CD4-positive, alpha-beta T cell treated with Interleukin-15 for 4 hours (primary cell): ENCODE results near the gene GALNTL6.
"Not testable (repeated sequence)": the region's sequence is repeated elsewhere in the genome, so short reads cannot be mapped to it uniquely, and the experiment has no call there.

ENCODE experiments used
- DNase-seq: peaks from one replicate; pipeline ENCODE4 v3.0.0-alpha.2; 2020; ENCODE audit warnings: low spot score

GALNTL6 gene

DNA sequence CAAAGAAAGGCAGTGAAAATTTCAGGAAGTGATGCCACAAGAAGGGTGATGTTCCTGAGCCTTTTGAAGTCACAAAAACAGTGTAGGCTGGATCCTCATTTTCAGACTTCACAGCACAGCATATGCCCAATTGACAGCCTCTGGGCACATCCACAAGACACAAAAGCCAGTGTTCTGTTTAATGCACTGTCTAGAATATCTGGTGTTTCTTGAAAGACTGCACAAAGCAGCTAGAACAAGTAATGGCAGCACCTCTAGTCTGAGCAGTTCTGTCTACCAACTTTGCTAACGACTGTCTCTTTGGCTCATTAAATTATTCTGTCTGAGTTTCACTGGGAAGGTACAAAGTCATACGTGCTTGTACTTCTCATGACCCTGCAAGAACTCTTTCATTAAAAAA, 938.3 kb downstream of the GALNTL6 start:
- DNase-seq: no peak

DNA sequence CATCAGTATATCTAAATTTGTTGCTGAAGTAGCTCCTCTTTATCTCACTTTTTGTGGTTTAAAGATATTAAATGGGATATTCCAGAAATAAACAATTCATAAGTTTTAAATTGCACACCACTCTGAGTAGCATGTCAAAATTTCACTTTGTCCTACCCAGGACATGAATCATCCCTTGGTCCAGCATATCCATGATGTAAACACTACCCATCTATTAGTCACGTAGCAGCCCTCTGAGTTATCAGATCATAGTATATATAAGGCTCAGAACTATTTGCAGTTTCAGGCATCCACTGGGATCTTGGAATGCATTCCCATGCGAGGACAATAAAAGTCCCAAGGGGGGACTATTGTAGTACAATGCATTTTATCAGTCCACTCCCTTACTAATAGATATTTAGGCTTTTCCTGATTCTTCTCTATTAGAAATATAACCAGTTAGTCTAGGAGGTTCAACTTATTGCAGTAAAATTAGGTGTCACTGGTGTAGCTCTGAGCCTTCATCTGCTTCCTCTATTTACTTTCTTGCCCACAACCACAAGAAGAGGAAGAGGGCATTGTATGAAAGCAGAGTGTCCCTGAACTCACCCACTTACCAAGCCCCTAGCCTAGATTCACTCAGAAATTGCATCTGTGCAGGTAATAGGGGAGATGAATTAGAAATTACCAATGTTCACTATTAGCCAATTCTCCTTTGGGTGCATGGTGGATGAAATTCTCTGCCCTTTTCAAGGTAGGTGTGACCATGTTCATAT, 945.6 kb downstream of the GALNTL6 start:
- no peak for DNase-seq

DNA sequence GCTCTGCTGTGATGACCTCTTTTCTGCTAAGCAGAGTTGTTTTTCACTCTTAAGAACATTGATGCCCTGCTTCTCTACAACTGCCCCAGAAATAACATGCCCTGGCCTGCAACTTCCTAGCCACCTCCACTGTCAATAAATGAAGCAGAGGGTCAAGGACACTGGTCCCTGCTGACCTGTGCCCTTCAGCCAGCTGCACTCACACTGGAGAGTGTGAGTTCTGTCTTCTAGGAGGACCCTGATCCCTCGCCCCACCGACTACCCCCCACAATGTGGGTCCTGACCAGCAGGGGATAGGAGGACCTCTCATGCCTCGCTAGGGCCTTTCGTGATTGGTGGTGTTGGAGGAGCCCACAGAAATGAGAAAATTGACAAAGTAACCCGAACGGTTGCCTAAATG, 947.3 kb downstream of the GALNTL6 start:
- DNase-seq: no peak

DNA sequence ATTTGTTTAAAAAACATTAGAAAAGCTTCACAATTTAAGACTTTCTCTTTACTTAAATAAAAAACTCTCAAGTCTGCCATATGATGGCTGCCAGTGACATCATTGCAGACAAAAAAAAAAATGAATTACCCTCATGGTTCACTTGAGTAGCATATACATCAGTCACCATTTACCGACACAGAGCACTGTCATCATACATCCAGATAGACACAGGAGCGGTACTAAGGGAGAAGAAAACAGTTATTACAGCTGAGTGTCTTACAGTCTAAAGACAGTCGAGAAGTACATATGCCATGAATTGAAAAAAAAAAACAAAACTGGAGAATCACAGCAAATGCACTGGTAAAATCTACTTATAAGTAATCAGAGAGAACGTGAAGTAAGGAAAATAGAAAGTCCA, 949.7 kb downstream of the GALNTL6 start:
- DNase-seq: no peak

DNA sequence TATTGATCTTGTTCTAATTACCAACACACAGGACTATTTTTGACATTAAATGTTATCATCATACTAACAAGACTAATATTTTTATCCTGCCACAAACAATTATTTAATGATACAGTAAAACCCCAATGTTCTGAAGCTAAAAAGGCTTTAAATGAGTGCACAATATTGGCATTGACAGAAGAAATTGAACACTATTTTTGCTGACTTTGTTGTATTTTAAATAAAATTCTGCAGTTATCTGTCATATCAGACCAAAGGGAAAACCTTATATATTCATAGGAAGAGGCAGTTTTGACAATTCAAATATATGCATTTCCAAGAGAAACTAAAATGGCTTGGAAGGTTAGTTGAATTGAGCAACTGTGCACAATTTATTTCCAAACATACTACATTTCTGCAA, 957.6 kb downstream of the GALNTL6 start:
- DNase-seq: no peak

DNA sequence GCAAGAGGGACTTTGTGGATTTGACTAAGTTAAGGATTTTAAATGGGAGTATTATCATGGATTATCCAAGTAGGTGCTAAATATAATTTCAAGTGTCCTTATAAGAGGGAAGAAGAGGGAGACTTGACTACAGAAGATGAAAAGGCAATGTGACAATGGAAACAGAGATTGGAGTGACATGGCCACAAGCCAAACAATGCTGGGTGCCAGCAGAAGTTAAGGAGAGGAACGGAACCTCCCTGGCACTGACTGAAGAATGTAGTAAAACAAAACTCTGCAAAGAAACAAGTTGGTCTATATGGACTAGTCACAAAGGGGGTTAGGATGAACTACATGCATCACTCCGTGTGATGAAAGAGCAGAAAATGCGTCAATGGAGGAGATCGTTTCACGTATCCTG, 959.6 kb downstream of the GALNTL6 start:
- DNase-seq: no peak

DNA sequence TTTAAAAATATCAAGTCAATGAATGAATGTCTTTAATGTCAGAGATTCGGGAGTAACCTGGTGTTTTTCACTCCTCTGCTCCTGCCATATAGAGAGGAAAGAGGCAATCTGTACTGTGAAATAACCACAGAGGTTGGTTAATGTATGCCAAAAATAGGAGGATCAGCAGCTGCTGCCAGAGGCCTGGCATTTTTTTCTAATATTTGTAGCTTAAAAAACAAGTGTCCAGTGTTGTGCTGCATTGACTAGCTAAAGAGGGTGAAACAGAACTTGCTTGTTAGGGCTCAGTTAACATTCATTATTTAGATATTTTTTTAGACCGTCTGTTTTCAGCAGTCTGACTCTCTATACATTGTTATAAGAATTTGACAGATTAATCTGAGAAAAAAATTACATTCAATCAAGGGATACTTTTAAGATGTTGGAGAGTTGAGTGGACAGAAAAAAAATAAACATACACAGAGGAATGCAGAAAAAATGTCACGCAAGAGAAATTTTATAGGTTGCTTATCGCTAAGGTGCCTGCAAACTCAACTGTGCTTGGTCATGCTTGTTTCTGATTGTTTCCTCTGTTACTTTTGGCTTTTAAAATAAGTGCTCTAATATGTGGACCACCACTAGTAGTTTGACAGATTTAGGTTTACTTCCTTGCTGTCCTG, 963.1 kb downstream of the GALNTL6 start:
- DNase-seq: no peak

DNA sequence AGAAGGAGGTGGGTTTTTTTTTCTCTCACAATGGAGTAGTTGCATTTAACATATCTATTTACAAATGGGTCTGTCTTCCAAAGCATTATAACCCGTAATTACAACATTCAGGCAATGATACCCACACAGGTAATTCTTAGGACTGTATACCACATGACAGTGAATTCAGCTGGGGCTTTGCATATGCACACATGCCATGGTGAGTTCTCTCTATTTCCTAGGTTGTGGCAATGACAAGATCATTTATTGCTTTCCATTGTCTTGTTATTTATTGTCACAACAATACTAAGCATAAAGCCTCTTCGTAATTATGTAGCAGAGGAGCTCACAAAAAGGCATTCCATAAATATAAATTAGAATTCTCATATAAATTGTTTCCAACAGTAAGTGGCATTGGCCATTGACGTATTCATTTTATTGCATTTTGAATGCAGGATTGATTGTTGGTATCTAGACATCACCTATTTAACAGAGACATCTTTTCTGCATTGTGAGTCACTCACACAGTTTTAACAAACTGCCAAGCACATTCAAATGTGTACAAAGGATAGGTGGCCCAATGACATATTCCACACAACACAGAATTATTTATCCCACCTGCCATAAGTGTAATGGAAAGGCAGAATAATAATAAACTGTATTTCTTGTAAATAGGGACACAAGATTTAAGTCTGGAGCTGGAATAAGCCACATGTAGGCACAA, 964.7 kb downstream of the GALNTL6 start:
- DNase-seq: no peak

DNA sequence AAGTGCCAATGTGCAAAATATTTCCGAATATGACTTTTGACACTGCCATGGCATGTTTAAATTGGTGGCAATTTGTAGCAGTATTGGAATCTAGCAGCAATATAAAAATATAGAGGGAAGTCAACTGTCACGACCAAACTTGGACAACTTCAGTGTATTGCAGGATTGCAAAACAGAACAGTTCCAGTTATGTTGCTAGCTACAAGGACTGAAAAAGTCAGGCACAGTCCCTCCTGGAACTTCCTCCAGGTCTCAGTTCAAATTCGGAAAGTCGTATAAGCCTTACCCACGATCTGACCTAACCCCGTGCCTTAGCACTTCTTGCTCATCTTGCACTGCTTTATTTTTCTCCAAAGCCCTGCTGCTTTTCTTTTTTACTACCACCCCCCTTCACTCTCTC, 965.4 kb downstream of the GALNTL6 start:
- no peak for DNase-seq

DNA sequence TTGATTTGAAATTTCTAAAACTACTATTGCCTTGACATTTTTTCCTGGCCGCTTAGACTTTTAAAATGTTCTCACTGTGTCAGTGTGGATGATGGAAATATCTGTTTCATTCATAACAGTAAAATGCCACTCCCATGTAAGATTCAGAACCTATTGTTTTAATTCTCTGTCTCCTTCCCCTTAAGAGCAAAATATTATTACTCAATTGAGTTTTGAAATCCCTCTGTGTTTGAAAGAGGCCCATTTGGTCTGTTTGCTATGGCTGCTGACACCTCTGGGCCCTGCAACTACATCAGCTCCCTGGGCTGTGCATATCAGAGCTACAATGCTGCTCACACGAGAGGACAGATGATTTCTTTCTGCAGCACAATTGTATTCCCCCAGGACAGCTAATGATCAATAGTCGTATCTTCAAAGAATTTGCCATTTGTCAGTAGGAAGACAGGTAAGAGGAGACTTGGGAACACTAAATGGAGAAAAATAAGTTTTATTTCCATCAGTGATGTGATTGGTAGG, 967.4 kb downstream of the GALNTL6 start:
- DNase-seq: no peak

DNA sequence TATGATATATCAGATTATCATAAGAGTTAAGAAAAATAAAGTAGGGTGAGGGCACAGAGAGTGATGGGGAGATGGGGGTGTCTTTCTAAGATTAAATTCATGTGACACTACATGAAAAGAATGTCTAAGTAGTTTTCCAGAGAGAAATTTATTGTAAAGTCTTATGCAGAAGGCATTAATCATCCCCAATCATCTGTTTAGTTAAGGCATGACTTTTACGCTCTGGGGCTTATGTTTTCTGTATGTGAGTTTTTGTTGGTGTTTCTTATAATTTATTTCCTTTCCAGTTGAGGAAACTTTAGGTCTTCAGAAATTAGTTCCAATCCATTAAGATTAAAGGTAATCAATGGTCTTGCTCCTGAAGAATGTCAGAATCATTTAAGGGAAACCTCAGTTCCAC, 972.4 kb downstream of the GALNTL6 start:
- no peak for DNase-seq

DNA sequence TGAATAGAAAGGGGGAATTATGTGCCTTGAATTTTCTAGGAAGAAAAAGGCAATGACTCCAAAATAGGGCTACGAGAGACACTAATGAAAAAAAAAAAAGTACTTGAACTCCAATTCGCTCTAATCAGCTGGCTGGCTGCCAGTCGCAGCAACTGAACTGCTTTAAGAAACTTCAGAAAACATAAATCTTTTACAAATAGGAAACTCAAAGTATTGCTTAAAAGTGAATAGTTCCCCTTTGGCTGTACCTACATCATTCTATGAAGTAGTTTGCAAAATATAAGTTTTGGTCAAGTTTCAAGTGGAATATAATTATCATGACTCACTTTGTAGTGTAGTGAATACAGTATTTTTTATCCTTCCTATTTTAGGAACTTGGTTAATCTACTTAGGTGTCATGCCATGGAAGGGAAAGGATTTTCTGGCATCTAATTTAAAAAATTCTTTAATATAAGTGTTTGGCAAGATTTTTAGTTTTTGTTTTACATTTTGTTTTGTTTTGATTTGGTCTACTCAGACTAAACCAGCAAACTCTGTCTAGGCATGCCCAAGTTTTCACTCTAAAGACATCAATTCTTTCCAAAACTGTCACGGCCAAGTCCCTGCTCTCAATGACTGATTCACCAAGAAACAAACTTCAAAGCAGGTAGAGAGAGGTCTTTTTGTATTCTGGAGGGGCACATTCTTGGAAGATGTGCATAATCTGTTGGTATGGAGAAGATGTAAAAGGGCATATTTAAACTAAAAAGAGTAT, 973.0 kb downstream of the GALNTL6 start:
- DNase-seq: no peak

DNA sequence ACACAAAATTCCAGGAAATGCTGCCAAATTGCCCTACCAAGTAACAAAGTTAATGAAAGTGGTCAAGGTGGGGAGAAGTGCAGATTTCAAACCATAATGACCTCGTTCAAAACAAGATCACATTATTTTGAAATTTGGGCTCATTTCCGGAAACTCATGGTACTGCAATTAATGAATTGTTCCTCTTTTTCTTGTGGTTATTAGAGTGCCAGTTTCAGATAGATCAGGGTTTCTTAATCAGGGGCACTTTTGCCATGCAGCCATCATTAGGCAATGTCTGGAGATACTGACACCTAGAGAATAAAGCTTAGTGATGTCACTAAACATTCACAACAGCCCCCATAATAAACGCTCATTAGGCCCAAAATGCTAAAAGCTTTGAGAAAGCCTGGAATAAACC, 973.9 kb downstream of the GALNTL6 start:
- DNase-seq: no peak

DNA sequence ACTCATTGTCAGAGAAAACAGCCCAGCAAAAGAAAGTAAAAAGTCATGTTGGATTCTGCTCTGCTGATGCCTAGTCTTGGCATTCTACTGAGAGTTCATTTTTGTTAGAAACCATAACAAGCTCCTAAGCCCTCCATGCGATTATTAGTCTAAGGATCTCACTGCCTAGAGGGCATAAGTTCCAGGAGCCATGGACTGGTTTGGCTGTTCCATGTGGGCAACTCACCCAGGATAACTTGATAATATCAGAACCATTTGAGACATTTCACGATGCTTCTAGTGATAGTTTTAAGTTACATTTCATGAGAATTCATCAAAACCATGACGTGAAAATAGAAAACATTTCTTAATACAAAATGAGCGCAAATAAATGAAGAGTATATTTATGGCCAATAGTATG, 978.6 kb downstream of the GALNTL6 start:
- DNase-seq: no peak

DNA sequence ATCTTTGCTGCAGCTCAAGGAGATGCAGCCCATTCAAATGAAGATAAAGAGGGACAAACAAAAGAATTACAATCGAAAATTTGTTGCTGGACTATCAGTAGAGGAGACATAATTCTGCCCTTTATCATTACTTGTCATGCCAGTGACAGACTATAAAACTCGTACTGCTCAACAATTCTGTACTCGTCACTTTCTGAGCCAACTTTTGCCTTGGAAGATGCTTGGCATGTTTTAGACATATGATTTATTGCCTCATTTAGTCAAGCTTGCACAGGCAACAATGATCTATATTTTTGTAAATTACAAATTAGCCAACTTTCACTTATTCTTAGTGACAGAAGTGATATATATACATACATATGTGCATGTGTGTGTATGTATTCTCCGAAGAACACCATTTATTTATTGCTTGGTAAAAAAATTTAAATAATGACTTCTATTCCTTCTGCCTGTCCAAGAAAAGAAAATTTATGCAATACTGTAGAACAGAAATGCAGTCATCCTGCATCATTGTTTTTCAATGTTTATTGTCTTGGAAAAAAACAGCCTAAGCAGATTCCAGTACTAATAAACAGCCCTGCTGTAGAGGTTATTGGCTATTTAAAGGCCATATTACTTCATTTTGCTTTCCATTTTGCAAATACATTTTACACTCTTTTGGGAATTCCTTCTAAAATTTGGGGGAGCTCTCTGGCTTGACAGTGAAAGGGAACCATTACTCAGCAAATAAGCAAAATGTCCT, 980.5 kb downstream of the GALNTL6 start:
- DNase-seq: no peak

DNA sequence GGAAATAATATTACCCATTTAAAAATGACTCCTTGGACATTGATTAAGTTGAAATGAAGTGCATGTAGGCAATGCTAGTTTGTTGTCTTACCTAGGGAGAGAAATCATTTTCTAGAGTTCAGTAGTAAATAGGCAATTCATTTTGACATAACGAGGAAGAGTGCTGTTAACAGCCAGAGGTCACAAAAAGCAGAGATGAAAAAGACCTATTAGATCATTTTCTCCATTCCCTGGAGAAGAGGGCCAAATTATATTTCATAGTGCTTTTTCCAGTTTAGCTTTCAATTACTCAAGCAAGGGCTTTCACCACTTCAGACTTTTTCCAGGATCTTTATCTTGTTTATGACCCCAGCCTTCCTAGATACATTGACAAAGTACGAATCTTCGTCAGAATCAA, 981.1 kb downstream of the GALNTL6 start:
- DNase-seq: no peak

DNA sequence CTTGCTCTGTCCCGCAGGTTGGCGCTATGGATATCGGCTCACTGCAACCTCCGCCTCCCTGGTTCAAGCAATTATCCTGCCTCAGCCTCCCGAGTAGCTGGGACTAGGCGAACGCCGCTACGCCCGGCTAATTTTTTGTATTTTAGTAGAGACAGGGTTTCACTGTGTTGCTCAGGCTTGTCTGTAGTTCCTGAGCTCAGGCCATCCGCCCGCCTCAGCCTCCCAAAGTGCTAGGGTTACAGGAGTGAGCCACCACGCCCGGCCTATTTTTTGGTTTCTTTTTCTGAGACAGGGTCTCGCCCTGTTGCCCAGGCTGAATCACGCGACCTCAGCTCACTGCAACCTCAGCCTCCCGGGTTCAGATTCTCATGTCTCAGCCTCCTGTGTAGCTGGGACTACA, 984.1 kb downstream of the GALNTL6 start:
- DNase-seq: not testable (repeated sequence)

DNA sequence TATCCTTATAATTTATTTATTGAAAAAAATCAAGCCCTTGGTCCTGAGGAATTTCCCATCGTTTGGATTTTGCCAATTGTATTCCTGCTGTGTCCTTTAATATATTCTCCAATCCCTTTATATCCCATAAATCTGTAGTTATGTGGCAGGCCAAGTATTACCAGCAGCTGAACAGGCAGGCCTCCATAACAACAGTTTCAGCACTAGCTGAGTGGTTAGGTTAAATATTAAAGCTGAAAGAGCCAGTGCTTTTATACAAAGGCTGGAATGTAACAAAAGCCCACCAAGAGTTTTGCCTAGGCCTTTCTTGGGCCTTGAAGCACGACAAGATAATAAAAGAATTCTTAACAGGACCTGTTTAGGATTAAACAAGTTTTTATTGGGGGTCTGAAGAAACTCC, 988.8 kb downstream of the GALNTL6 start:
- DNase-seq: no peak

DNA sequence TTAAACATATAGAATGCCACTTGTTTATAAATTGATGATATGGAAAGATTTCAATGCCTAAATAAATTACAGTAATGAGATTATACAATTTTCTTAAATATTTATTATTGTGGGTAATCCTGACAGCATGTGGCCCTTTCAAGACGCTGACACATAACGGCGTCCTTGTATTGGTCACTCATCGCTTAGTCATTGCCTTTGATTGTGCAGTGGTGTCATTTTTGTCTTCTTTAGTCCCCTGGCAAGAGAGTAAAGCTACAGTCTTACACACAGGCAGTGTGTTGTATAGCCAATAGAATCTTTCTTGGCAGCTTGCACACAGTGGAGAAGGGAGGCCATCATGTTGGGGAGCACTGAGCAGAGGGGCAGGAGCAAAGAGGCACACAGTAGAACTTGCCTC, 993.6 kb downstream of the GALNTL6 start:
- DNase-seq: no peak

DNA sequence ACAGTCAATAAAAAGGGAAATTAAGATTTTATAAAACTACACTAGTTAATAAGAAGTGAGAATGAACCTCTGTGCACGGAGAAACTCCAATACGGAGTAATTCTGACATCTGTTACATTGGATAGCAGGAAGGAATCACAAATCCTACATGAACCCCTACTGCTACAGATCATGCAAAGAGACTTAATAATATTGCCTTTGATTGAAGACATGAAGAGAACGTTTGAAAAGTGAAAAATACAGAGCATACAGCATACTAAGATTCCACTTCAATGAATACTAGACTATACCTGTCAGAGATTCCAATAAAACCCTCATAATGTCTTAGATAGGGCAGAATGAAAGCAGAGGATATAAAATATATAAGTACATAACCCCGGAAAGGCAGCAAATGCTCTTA, 995.0 kb downstream of the GALNTL6 start:
- DNase-seq: no peak

DNA sequence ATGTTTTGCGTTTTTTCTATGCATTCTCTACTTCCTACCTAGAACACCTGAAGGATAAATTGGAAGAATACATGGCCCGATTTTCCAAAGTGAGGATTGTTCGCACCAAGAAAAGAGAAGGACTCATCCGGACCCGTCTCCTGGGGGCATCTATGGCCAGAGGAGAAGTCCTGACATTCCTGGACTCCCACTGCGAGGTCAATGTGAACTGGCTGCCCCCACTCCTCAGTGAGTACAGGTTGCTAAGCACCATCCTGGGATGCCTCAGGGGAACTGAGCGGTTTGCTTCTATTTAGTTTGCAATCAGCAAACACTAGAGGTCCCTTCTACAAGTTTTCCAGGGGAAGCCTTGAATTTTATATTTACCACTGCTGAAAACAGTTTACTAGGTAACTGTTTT, 996.1 kb downstream of the GALNTL6 start:
- no peak for DNase-seq
